WTC11 (cell line): Measurements from ENCODE around the gene CTAG1A.
"Not testable (repeated sequence)": the region's sequence is repeated elsewhere in the genome, so short reads cannot be mapped to it uniquely, and the experiment has no call there.

ENCODE experiments used
- CTCF ChIP-seq: fragments of 200-600 bp; IDR thresholded peaks from 2 replicates; pipeline ENCODE4 v1.8.0; 2022; ENCODE audit warnings: antibody characterized with exemption
- HMGXB4 ChIP-seq: sonication (generic); formaldehyde crosslinking; IDR thresholded peaks from 2 replicates; pipeline ENCODE4 v1.8.1; 2023; ENCODE audit warnings: mild to moderate bottlenecking, moderate library complexity, missing genetic modification reagents
- STAT6 ChIP-seq: sonication (generic); formaldehyde crosslinking; conservative IDR thresholded peaks from 2 replicates; pipeline ENCODE4 v1.8.1; 2023; ENCODE audit warnings: mild to moderate bottlenecking, low read depth, missing genetic modification reagents, moderate library complexity

GRCh38 chrX:154582994-154583393 lies 1.9 kb upstream of the CTAG1A start:
- not testable (repeated sequence) for TF ChIP-seq STAT6, CTCF, HMGXB4
